SIG-M5 treated with dmso at 0.1 percent for 504 hours (cell line): ENCODE data around the gene GAN.
"Not testable (repeated sequence)": the region's sequence is repeated elsewhere in the genome, so short reads cannot be mapped to it uniquely, and the experiment has no call there.

Experiments used
- DNase-seq: peaks from one replicate; lab custom pipeline; 2025; ENCODE audit not compliant: unreplicated experiment; lab: John Stamatoyannopoulos, UW

Gene GAN

DNA sequence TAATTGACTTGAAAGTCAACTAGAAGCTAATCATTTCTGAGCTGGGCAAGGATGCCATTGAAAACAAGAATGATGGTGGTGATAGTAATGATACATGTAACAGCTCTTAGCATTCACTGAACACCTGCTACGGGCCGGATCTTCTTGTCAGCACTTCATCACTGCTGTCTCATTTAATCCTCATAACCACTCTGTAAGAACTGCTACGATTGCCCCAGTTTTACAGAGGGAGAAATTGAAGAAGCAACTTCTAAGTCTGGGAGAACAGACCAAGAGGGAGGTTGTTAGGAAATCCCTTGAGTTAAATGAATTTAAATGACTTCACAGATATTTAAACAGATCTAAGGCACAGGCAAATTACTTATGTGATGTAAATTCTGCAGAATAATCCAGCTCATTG, 7.0 kb upstream of the GAN start:
- DNase-seq: no peak

GRCh38 chr16:81310045-81310644, 4.6 kb upstream of the GAN start:
- no peak for DNase-seq

GRCh38 chr16:81311762-81312161, 3.0 kb upstream of the GAN start:
- no peak for DNase-seq

- DNase-seq: no peak
Measured at GRCh38 chr16:81313701-81314602, 810 bp upstream of the GAN start.

GRCh38 chr16:81315271-81316175, 761 bp downstream of the GAN start:
- DNase-seq: peak; percentile 43

- no peak for DNase-seq
Measured at GRCh38 chr16:81316176-81316496, 1.4 kb downstream of the GAN start.

GRCh38 chr16:81318711-81319110, 3.9 kb downstream of the GAN start:
- no peak for DNase-seq

- DNase-seq: no peak
Measured at GRCh38 chr16:81319221-81319912, 4.6 kb downstream of the GAN start.

- DNase-seq: no peak
Measured at GRCh38 chr16:81321039-81321438, 6.3 kb downstream of the GAN start.

DNA sequence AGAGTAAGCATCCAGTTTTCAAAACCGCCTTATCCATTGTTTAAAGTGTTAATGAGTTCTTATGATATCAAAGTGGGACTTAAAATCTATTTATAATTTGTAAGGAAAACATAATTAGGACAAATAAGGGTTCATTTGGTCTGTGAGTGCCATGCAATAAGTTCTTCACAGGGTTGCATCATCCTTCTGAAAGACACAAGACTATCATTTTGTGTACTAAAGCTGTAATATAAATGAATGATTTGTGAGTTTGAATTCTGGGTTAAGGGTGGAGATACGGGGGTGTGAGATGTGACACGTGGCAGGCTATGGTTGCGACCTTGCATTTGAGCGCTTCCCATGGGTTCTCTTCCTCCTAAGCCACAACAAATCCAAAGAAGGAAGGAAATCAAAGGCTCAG, 6.8 kb downstream of the GAN start:
- no peak for DNase-seq

GRCh38 chr16:81324808-81325207, 10.0 kb downstream of the GAN start:
- DNase-seq: no peak

- no peak for DNase-seq
Measured at GRCh38 chr16:81327011-81327410, 12.2 kb downstream of the GAN start.

- DNase-seq: no peak
Measured at GRCh38 chr16:81327447-81328196, 12.9 kb downstream of the GAN start.

DNA sequence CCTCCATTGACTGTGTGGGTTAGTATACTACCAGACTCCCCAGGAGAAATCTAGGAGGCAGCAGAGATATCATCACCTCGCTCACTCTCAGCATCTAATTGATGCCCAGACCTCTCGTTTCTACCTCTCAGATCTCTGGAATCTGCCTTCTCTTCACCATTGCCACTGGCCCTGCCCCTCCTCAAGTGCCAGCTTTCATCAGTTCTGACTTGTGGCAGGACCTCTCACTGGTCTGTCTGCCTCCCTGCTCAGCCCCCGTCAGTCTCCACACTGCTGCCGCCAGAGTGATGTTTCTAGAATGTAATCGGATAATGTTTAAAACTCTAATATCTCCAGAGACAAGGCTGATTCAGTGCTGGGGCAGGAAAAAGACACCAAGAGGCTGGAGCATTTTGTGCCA, 15.2 kb downstream of the GAN start:
- DNase-seq: no peak

DNA sequence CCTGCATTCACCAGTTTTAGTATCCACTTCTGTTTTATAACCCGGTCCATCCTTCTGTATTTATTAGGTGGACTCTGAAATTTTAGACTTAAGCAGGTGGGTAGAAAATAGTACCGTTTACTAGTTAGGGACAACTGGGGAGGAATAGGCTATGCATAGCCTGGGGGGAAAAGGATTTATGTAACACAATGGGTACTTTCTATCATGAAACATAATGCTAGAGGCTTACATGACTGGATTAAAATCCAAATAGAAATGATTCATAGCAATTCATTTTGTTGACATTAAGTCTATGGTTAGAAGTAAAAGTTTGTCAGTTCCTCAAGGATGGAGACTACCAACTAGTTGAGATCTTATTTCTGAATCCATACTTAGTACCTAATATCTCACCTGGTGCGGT, 18.6 kb downstream of the GAN start:
- no peak for DNase-seq

DNA sequence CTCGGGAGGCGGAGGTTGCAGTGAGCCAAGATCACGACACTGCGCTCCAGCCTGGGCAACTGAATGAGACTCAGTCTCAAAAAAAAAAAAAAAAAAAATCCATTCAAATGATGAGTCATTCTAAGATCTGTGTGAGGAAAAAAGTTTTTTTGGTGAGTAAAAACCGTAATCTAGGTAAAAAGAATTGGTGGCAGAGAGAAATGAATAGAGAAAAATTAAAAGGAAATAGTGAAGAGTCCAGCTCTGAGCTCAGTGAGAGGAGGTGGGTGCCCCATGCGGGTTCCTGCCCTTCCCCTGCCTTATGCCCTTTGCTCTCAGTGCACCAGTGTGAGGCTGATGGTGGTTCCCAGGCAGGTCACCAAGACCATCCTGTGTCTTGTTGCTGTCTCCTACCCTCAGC, 20.9 kb downstream of the GAN start:
- DNase-seq: no peak

DNA sequence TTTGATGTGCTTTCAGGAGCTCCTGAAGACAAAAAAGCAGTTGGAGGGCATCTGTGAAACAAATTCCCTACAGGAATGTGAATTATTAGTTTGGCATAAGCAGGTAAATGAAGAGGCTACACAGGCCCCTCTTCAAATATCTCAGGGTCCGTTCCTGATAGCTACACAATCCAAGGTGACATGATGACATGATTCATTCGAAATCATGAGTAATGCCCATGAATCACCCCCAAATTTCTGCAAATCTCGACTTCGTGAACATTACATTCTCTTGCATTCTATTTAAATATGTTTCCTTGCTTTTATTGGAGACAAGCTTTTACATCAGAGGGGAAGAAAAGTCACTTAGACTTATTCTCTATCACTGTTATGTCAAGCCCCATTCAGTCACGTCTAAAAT, 22.3 kb downstream of the GAN start:
- no peak for DNase-seq

DNA sequence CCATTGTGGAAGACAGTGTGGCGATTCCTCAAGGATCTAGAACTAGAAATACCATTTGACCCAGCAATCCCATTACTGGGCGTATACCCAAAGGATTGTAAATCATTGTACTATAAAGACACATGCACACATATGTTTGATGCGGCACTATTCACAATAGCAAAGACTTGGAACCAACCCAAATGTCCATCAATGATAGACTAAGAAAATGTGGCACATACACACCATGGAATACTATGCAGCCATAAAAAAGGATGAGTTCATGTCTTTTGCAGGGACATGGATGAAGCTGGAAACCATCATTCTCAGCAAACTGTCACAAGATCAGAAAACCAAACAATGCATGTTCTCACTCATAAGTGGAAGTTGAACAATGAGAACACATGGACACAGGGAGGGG, 30.4 kb downstream of the GAN start:
- DNase-seq: not testable (repeated sequence)

- no peak for DNase-seq
Measured at GRCh38 chr16:81347425-81347824, 32.7 kb downstream of the GAN start.

DNA sequence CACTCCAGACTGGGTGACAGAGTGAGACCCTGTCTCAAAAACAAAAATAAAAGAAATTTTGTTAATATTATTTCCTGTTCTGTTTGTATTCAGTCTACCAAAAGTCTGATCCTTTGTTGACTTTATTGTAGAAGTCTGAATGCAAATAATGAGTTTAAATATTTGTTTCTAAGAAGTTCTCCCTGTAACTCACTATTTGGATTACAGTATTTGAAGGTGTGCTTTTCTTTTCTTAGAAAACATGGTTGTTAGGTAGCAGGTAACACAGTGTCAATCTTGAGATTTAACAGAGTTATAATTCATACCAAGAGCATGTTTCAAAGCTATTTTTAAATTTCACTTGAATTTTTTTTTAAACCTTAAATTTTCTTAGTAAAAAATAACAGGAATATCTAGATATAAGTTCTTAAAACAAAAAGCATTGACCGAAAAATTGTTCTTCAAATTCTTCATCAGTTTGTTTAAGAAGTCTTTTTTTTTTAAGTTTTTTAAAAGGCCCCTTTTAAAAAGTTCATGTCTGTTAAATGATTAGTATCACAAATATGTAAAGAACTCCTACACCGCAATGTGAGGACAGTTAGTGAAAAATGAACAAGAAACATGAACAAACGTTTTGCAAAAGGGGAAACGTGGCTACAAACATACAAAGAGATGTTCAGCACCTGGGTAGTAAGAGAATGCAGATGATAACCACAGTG, 35.0 kb downstream of the GAN start:
- DNase-seq: no peak
